HEK293T (cell line): ENCODE data around the gene AGBL4.

Experiments used
- CTCF ChIA-PET: fragments of 350-600 bp; formaldehyde crosslinking; extraction: SDS; loops from one replicate; lab custom pipeline; 2021; ENCODE audit warnings: antibody characterized with exemption, inconsistent platforms; lab: Yijun Ruan, JAX
- POLR2A ChIA-PET: fragments of 350-600 bp; formaldehyde crosslinking; extraction: SDS; loops from one replicate; lab custom pipeline; 2020; ENCODE audit warnings: antibody characterized with exemption, inconsistent platforms; lab: Yijun Ruan, JAX
- DNase-seq: peaks from one replicate; pipeline ENCODE4 v3.0.0; 2012; ENCODE audit warnings: mixed read lengths; ENCODE audit errors: extremely low spot score
- ARNT ChIP-seq: fragments of 450-650 bp; IDR thresholded peaks from 2 replicates; pipeline ENCODE4 v1.6.1; 2017; ENCODE audit warnings: mild to moderate bottlenecking
- BHLHE40 ChIP-seq: fragments of 450-650 bp; IDR thresholded peaks from 2 replicates; pipeline ENCODE4 v1.6.1; 2016; ENCODE audit warnings: mild to moderate bottlenecking, moderate library complexity, borderline replicate concordance
- CTBP1 ChIP-seq: fragments of 450-650 bp; IDR thresholded peaks from 2 replicates; pipeline ENCODE4 v1.6.1; 2016; ENCODE audit warnings: borderline replicate concordance
- ELF4 ChIP-seq: fragments of 450-650 bp; IDR thresholded peaks from 2 replicates; pipeline ENCODE4 v1.6.1; 2017; ENCODE audit warnings: antibody characterized with exemption
- FOXA1 ChIP-seq: fragments of 450-650 bp; IDR thresholded peaks from 2 replicates; pipeline ENCODE4 v1.6.1; 2016; ENCODE audit warnings: mild to moderate bottlenecking
- FOXK2 ChIP-seq: fragments of 450-650 bp; IDR thresholded peaks from 2 replicates; pipeline ENCODE4 v1.6.1; 2016; ENCODE audit warnings: mild to moderate bottlenecking
- FOXM1 ChIP-seq: fragments of 450-650 bp; IDR thresholded peaks from 2 replicates; pipeline ENCODE4 v1.6.1; 2017; ENCODE audit warnings: mild to moderate bottlenecking, borderline replicate concordance
- HDGF ChIP-seq: fragments of 450-650 bp; IDR thresholded peaks from 2 replicates; pipeline ENCODE4 v1.6.1; 2017; ENCODE audit warnings: antibody characterized with exemption, borderline replicate concordance
- L3MBTL2 ChIP-seq: fragments of 450-650 bp; conservative IDR thresholded peaks from 2 replicates; pipeline ENCODE4 v1.6.1; 2016; ENCODE audit warnings: mild to moderate bottlenecking
- LEF1 ChIP-seq: fragments of 450-650 bp; IDR thresholded peaks from 2 replicates; pipeline ENCODE4 v1.6.1; 2017; ENCODE audit warnings: mild to moderate bottlenecking, borderline replicate concordance
- NFRKB ChIP-seq: fragments of 450-650 bp; IDR thresholded peaks from 2 replicates; pipeline ENCODE4 v1.6.1; 2016; ENCODE audit warnings: mild to moderate bottlenecking, moderate library complexity
- SP1 ChIP-seq: fragments of 450-650 bp; IDR thresholded peaks from 2 replicates; pipeline ENCODE4 v1.6.1; 2017
- SUZ12 ChIP-seq: fragments of 450-650 bp; IDR thresholded peaks from 2 replicates; pipeline ENCODE4 v1.6.1; 2016; ENCODE audit warnings: mild to moderate bottlenecking
- TARDBP ChIP-seq: fragments of 450-650 bp; IDR thresholded peaks from 2 replicates; pipeline ENCODE4 v1.6.1; 2016
- ZNF384 ChIP-seq: fragments of 450-650 bp; IDR thresholded peaks from 2 replicates; pipeline ENCODE4 v1.6.1; 2016
- TF ChIP-seq, protein P1 (sequence below): fragments of 450-650 bp; IDR thresholded peaks from 2 replicates; pipeline ENCODE4 v1.6.1; 2016

AGBL4 gene

GRCh38 chr1:48676822-48677221 lies 1346.9 kb downstream of the AGBL4 start:
- DNase-seq = no peak
- POLR2A ChIA-PET = no interaction called here
- TF ChIP-seq HDGF = no peak
- no peak for TF ChIP-seq LEF1
- TF ChIP-seq SP1 = no peak
- CTCF ChIA-PET = interaction anchor here (0.5 to 2.0 kb wide), 17 partner anchors 9 to 1396 kb away, joined by 3 to 26 read pairs (median 4); no protein-coding TSS in a partner anchor

GRCh38 chr1:48676376-48676775 lies 1347.4 kb downstream of the AGBL4 start:
- DNase-seq = no peak
- ChIA-PET POLR2A (no interaction called here), CTCF (interaction anchor here (1.5 to 2.0 kb wide), 4 partner anchors 40 to 144 kb away, joined by 3 to 26 read pairs (median 10); no protein-coding TSS in a partner anchor)
- no peak for TF ChIP-seq ELF4
- TF ChIP-seq L3MBTL2 = no peak
- no peak for TF ChIP-seq ARNT
- no peak for TF ChIP-seq TARDBP
- TF ChIP-seq CTBP1 = no peak
- no peak for TF ChIP-seq FOXA1
- no peak for TF ChIP-seq FOXK2
- no peak for TF ChIP-seq BHLHE40
- TF ChIP-seq NFRKB = no peak
- no peak for TF ChIP-seq LEF1
- TF ChIP-seq SUZ12 = no peak
- TF ChIP-seq, protein P1, sequence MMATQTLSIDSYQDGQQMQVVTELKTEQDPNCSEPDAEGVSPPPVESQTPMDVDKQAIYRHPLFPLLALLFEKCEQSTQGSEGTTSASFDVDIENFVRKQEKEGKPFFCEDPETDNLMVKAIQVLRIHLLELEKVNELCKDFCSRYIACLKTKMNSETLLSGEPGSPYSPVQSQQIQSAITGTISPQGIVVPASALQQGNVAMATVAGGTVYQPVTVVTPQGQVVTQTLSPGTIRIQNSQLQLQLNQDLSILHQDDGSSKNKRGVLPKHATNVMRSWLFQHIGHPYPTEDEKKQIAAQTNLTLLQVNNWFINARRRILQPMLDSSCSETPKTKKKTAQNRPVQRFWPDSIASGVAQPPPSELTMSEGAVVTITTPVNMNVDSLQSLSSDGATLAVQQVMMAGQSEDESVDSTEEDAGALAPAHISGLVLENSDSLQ = no peak
- no peak for TF ChIP-seq SP1
- no peak for TF ChIP-seq HDGF
- TF ChIP-seq ZNF384 = no peak
- TF ChIP-seq FOXM1 = no peak

DNA sequence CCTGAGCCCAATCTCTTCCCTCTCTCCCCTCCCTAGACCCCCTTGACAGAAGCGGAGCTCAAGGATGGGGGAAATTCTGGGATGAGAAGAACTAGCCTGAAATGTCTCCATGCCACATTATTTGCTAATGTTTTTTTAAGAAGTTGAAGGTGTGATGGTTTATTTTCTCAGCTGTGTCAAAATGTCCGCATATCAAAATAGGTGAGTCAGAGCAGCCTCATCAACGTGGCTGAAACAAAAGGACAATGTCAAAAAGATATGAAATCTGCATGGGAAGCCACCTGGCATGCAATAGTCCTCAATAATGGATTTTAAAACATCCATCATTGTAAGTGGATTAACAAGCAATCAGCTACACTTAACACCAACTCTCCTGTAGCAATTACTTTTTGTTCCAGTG lies 1348.5 kb downstream of the AGBL4 start:
- CTCF ChIA-PET = no interaction called here
- TF ChIP-seq, protein P1 = no peak
- TF ChIP-seq L3MBTL2 = no peak
- no peak for TF ChIP-seq FOXK2
- no peak for TF ChIP-seq BHLHE40
- TF ChIP-seq SP1 = no peak
- no peak for TF ChIP-seq HDGF
- no peak for TF ChIP-seq ELF4
- no peak for TF ChIP-seq FOXA1
- no peak for TF ChIP-seq CTBP1
- TF ChIP-seq ZNF384 = no peak
- TF ChIP-seq LEF1 = no peak
- no peak for TF ChIP-seq SUZ12
- TF ChIP-seq NFRKB = no peak
- TF ChIP-seq TARDBP = no peak
- TF ChIP-seq ARNT = no peak
- TF ChIP-seq FOXM1 = no peak
- DNase-seq = no peak
- POLR2A ChIA-PET = no interaction called here

DNA sequence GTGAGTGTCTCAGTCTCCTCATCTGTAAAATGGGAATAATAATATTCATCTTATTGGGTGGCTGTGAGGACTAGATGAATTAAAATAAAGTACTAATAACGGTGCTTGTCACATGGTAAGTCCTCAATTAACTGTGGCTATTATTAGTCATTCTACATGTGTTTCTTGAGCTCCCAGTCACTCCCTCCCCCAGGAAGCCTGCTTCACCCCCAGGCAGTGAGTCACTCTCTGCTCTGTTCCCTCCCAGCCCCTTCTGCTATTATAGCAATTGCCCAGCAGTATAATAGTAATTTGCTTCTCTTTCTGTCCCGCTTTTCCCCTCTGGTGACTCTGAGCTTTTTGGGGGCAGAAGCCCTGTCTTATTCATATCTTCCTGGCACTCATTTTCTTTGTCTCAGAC lies 1349.1 kb downstream of the AGBL4 start:
- CTCF ChIA-PET = interaction anchor here (0.5 to 1.1 kb wide), 3 partner anchors 58 to 1805 kb away, joined by 3 read pairs; no protein-coding TSS in a partner anchor
- TF ChIP-seq L3MBTL2 (no peak), ARNT (no peak), SP1 (no peak), ZNF384 (no peak), TARDBP (no peak), LEF1 (no peak), SUZ12 (no peak), FOXK2 (no peak), FOXA1 (no peak), BHLHE40 (no peak), CTBP1 (no peak), ELF4 (no peak), NFRKB (no peak)
- TF ChIP-seq, protein P1 = no peak
- POLR2A ChIA-PET = no interaction called here
- DNase-seq = no peak

DNA sequence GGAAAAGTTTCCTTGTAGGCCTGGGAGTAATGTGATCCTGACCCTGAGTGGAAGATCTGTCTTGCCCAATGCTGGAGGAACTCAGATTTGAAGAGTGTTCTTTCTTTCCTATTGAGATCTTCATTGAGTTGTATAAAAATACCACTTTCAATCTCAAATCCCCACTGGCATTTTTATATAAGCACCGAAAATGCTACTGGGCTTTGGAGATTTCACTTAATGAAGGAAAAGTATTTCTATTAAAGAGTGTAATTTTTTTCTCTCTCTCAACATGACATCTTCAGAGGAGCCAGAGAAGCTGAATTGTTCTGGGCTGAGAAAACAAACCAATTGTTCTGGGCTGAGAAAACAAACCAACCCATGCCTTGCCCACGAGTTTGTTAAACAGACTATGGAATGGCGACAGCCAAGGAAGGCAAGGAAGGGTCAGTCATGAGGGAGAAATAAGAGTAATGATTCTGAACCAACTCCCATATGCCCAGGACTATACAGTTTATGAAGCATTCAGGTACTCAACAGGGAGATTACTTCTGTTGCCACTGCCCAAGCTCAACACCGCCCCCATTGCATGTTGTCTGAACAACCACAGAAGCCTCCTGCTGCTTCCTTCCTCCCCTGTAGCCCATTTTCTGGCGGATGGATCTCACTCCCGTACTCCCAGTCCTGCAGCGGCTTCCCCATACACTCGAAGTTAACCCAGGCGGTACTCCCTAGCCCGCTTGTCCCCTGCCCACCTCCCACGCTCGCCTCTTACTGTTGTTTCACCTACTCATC lies 1350.2 kb downstream of the AGBL4 start:
- ChIA-PET POLR2A (no interaction called here), CTCF (interaction anchor here (1.0 to 1.1 kb wide), 2 partner anchors 100 to 120 kb away, joined by 3 read pairs; no protein-coding TSS in a partner anchor)
- DNase-seq = peak; percentile 45
- no peak for TF ChIP-seq BHLHE40
- no peak for TF ChIP-seq FOXA1
- TF ChIP-seq ZNF384 = no peak
- TF ChIP-seq FOXM1 = no peak
- no peak for TF ChIP-seq HDGF
- TF ChIP-seq ELF4 = no peak
- TF ChIP-seq ARNT = no peak
- TF ChIP-seq FOXK2 = no peak
- no peak for TF ChIP-seq L3MBTL2
- TF ChIP-seq, protein P1 = no peak
